Hematopoietic multipotent progenitor cell treated with erythropoietin and hydrocortisone succinate and interleukin-3 and kit ligand, for 17 days (in vitro differentiated cells): ENCODE results near the gene TDRD9.

ENCODE experiments used
- DNase-seq: peaks from one replicate; pipeline ENCODE4 v3.0.0-alpha.2; 2015; ENCODE audit warnings: low spot score

TDRD9 gene

GRCh38 chr14:104091061-104091926, 163.0 kb downstream of the TDRD9 start:
- DNase-seq: no peak

GRCh38 chr14:104091927-104092771, 163.9 kb downstream of the TDRD9 start:
- no peak for DNase-seq

GRCh38 chr14:104092931-104093365, 164.7 kb downstream of the TDRD9 start:
- no peak for DNase-seq

- peak; percentile 31 for DNase-seq
Observed at GRCh38 chr14:104093366-104094055, 165.3 kb downstream of the TDRD9 start.

GRCh38 chr14:104094056-104094708, 165.9 kb downstream of the TDRD9 start:
- DNase-seq: no peak

- peak; percentile 57 for DNase-seq
Observed at GRCh38 chr14:104094709-104095425, 166.6 kb downstream of the TDRD9 start.

GRCh38 chr14:104095426-104096310, 167.4 kb downstream of the TDRD9 start:
- no peak for DNase-seq

- DNase-seq: no peak
Observed at GRCh38 chr14:104096318-104096717, 168.1 kb downstream of the TDRD9 start.

GRCh38 chr14:104096751-104097700, 168.8 kb downstream of the TDRD9 start:
- no peak for DNase-seq

GRCh38 chr14:104098272-104099095, 170.2 kb downstream of the TDRD9 start:
- DNase-seq: no peak

- no peak for DNase-seq
Observed at GRCh38 chr14:104099096-104100041, 171.1 kb downstream of the TDRD9 start.

GRCh38 chr14:104100171-104101085, 172.2 kb downstream of the TDRD9 start:
- no peak for DNase-seq

GRCh38 chr14:104101086-104101621, 172.9 kb downstream of the TDRD9 start:
- DNase-seq: no peak

GRCh38 chr14:104101651-104102281, 173.5 kb downstream of the TDRD9 start:
- DNase-seq: no peak
